GM19238 (cell line): ENCODE measurements around the gene LOX.

Experiments used
- DNase-seq: peaks from one replicate; pipeline ENCODE4 v3.0.0; 2011; ENCODE audit warnings: low spot score; ENCODE audit not compliant: insufficient read length

LOX gene

DNA sequence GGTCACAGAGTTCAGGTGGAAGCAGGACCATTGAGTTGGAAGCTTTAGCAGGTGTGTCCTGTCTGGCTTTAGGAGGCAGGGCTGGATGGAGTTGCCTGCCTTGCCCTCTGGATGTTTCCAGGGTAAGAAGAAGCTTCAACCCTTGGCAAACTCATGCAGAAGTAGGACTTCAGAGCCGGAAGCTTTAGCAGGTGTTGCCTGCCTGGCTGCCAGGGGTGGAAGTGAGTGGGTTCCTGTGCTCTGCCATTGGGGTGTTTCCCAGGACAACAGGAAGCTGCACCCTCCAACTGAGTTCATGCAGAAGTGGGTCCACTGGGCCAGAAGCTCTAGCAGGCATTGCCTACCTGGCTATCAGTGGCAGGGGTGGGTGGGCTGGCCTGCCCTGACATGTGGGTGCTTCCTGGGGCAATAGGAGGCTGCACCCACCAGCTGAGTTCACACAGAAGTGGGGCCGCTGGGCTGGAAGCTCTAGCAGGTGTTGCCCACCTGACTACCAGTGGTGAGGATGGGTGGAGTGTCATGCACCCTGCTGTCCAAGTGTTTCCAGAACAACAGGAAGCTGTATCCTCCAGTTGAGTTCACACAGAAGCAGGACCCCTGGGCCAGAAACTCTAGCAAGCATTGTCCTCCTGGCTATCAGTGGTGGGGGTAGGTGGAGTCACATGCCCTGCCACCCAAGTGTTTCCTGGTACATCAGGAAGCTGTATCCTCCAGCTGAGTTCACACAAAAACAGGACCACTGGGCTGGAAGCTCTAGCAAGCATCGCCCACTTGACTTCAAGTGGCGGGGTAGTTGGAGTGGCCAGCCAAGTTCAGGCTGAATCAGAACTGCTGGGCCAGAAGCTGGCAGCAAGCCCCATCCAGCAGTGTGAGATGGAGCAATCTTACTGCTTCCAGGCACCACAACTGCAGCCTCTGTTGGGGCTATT is 24.6 kb downstream of the LOX start:
- DNase-seq, result no peak

DNA sequence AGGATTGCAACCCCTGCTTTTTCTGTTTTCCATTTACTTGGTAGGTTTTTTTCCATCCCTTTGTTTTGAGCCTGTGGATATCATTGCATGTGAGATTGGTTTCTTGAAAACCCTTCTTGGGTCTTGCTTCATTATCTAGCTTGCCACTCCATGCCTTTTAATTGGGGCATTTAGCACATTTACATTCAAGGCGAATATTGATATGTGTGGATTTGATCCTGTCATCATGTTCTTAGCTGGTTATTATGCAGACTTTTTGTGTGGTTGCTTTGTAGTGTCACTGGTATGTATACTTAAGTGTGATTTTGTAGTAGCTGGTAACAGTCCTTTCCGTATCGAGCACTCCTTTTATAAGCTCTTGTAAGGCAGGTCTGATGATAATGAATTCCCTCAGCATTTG is 26.5 kb downstream of the LOX start:
- DNase-seq, result no peak

GRCh38 chr5:122050959-122051358 is 27.1 kb downstream of the LOX start:
- no peak for DNase-seq

DNA sequence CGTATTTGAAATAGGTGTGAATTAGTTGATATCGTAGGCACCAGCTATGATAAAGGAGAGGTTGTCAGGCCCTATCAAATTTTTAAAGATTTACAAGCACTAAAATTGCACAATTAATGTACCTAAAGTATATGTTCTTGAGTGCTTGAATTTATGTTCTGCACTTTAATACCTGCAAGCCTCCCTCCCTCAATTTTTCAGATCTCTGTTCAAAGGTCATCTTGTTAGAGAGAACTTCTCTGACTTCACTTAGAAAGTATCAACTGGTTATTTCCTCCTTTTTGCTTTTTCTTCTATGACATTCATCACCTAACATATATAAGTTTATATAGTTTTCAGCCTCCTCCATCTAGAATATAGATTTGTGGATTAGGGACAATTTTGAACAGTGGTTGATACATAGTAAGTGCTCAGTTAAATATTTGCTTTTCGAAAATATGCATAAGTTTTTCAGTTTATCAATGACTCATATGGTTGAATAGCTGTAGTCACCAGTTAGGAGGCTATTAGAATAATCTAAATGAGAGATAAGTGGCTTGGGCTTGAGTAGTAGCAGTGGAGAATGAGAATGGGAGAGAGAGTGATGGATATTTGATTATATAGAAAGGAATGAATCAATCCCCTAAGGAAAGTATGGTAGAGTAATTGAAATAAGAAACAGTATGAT is 37.3 kb downstream of the LOX start:
- no peak for DNase-seq

DNA sequence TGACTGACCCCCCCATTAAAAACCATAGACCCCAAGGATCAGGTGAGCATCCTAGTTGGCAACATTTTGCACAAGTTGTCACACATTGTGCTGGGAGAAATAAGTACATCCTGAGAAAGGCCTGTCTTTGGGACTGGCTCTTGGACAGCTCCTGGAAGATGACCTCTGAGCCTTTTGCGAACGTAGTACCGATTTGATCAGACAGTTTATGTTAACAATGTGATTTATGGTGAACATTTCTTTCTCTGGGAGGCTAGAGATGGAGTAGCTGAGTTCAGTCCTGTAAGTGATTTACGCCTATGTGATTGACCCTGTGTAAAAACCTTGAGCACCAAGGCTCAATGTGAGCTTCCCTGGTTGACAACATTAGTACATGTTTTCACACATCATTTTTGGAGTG is 41.7 kb downstream of the LOX start:
- no peak for DNase-seq

DNA sequence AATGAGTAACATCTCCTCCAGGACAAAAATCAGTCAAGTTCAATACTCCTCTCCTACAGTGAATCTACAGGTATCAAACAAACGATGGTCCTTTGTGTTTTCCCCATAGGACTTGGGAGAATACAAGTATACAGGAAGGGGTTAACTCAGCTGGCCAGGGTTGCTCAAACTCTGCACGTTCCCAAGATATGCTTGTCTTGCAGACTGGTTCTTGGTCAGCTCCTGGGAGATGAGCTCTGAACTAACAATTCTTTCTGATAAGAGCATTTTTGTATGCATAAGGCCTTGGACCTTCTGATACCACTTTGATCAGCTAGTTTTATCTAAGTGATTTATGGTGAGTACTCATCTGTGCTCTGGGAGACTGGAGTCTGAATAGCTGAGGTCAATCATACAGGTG is 42.1 kb downstream of the LOX start:
- DNase-seq, result no peak

DNA sequence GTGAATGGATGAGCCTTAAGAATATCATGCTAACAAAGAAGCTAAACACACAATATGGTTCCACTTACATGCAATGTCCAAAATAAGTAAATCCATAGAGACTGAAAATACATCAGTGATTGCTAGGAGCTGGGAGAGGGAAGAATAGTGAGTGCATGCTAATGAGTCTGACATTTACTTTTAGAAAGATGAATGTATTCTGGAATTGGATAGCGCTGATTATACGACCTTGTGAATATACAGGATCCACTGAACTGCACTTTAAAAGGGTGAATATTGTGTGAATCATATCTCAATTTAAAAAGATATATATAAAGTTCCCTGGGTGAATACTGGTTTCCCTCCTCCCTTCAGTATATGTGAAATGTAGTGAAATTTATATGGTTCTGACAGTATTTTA is 46.2 kb downstream of the LOX start:
- no peak for DNase-seq

- no peak for DNase-seq
Observed at GRCh38 chr5:122030251-122030650, 47.8 kb downstream of the LOX start.

- no peak for DNase-seq
Observed at GRCh38 chr5:122029818-122030217, 48.2 kb downstream of the LOX start.

GRCh38 chr5:122022966-122023365 is 55.1 kb downstream of the LOX start:
- no peak for DNase-seq

GRCh38 chr5:122019919-122020590 is 58.0 kb downstream of the LOX start:
- no peak for DNase-seq

GRCh38 chr5:122015471-122015870 is 62.6 kb downstream of the LOX start:
- no peak for DNase-seq

- no peak for DNase-seq
Observed at GRCh38 chr5:122014236-122014935, 63.7 kb downstream of the LOX start.
